Colonic mucosa (tissue), 4 donors: ENCODE data around the gene SLFNL1. TPM values are rescaled to one million over a fixed set of nuclear protein-coding genes. Genes with fewer than 3 reads are reported as not detected.

Experiments used
- DNase-seq: peaks from one replicate; pipeline ENCODE4 v3.0.0-alpha.2; 2020
- H3K27ac ChIP-seq: fragments of 200-600 bp; one replicate; pipeline ENCODE4 v1.8.0; 2021
- H3K27me3 ChIP-seq: fragments of 200-600 bp; one replicate; pipeline ENCODE4 v1.8.0; 2021
- H3K36me3 ChIP-seq: fragments of 200-600 bp; one replicate; pipeline ENCODE4 v1.8.0; 2021
- H3K4me1 ChIP-seq: fragments of 200-600 bp; one replicate; pipeline ENCODE4 v1.8.0; 2021; ENCODE audit warnings: mild to moderate bottlenecking
- H3K4me3 ChIP-seq: fragments of 200-600 bp; one replicate; pipeline ENCODE4 v1.8.0; 2021
- H3K9ac ChIP-seq, 2 donors: one replicate each; pipeline ENCODE4 v1.7.0; 2013; ENCODE audit warnings: control low read depth in 2 of 2, low read depth in 2 of 2, low read length in 2 of 2
- H3K9me3 ChIP-seq: fragments of 200-600 bp; one replicate; pipeline ENCODE4 v1.8.0; 2021
- intact Hi-C: fragments of 100-400 bp; cut with DNase I; formaldehyde crosslinking; loops from one replicate; pipeline ENCODE4 v1.14.1; 2022
- total RNA-seq, 2 donors: library from RNA; stranded (reverse); fragmentation: NEBNext Ultra II Directional in 1 of 2; extraction: Animal tissue kit (Norgen Biotek cat#: 25700) in 1 of 2; gene quantifications; one replicate each; pipeline ENCODE4 v1.2.1, GENCODE V29; 2021
- TF ChIP-seq, protein P1 (sequence below): fragments of 200-600 bp; IDR thresholded peaks from one replicate; pipeline ENCODE4 v1.8.0; 2022; ENCODE audit warnings: antibody characterized with exemption, mild to moderate bottlenecking
- donor health status: healthy.
- donor health status: DM: no; HTN: no; CAD: no.
- donor health status: DM: no; HTN: no; CAD: no.

SLFNL1 gene
- total RNA-seq, 2 donors from 2014 or later, result 0.27 to 0.30 TPM

DNA sequence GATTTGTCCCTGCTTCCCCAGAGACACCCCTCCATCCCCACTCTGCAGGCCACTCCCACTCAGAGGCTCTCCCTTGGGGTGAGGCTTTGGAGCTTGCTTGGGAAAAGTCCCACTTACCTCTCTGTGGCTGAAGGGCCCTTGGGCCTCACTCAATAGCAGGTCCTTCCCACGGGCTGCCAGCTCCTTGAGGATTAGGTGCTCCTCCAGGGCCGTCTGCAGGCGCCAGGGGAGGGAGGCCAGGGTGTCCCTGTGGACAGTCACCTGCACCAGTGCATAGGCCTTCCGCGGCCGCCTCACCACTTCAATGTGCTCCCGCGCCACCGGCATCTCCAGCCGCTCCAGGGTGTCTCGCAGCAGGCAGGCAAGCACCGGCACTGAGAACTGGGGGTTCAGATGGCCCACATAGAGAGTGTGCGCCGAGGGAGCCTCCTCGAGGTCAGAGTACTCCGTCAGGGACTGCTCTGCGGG lies 1.4 kb downstream of the SLFNL1 start:
- Histone ChIP-seq H3K36me3 (no peaks in the 10 kb centered on the region), H3K4me1 (no peaks in the 10 kb centered on the region), H3K9me3 (no peaks in the 10 kb centered on the region), H3K4me3 (no peak overlapping the region), H3K27ac (no peak overlapping the region), H3K27me3 (no peaks in the 10 kb centered on the region), H3K9ac (peak overlapping the region in 1 of 2 donors; percentile 35)
- intact Hi-C loops, result no loop called here
- TF ChIP-seq, protein P1, sequence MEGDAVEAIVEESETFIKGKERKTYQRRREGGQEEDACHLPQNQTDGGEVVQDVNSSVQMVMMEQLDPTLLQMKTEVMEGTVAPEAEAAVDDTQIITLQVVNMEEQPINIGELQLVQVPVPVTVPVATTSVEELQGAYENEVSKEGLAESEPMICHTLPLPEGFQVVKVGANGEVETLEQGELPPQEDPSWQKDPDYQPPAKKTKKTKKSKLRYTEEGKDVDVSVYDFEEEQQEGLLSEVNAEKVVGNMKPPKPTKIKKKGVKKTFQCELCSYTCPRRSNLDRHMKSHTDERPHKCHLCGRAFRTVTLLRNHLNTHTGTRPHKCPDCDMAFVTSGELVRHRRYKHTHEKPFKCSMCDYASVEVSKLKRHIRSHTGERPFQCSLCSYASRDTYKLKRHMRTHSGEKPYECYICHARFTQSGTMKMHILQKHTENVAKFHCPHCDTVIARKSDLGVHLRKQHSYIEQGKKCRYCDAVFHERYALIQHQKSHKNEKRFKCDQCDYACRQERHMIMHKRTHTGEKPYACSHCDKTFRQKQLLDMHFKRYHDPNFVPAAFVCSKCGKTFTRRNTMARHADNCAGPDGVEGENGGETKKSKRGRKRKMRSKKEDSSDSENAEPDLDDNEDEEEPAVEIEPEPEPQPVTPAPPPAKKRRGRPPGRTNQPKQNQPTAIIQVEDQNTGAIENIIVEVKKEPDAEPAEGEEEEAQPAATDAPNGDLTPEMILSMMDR, result no peak
- no peak for DNase-seq

DNA sequence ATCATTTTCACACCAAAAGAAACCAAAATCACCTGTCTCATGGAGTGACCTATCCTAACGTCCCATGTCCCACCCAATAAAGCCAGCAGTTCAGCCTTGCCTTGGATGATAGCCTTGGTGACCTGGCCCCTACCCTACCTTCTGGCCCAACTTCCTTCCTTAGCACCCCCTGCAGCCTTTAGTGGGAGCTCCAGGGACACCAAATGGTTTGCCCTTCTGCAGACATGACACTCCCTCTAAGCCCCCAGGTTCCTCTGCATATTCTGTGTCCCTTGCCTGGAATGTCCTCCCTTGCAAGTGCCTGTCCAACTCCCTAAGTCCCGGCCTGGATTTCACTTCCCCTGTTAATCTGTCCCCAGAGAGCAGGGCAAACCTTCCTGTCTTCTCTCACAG lies 2.2 kb downstream of the SLFNL1 start:
- H3K27ac ChIP-seq, result no peak overlapping the region
- DNase-seq, result no peak
- TF ChIP-seq, protein P1, result no peak
- H3K4me1 ChIP-seq, result no peaks in the 10 kb centered on the region
- no peak overlapping the region for H3K9ac ChIP-seq
- H3K4me3 ChIP-seq, result no peak overlapping the region
- no peaks in the 10 kb centered on the region for H3K27me3 ChIP-seq
- intact Hi-C loops, result no loop called here
- no peaks in the 10 kb centered on the region for H3K9me3 ChIP-seq
- H3K36me3 ChIP-seq, result no peaks in the 10 kb centered on the region

DNA sequence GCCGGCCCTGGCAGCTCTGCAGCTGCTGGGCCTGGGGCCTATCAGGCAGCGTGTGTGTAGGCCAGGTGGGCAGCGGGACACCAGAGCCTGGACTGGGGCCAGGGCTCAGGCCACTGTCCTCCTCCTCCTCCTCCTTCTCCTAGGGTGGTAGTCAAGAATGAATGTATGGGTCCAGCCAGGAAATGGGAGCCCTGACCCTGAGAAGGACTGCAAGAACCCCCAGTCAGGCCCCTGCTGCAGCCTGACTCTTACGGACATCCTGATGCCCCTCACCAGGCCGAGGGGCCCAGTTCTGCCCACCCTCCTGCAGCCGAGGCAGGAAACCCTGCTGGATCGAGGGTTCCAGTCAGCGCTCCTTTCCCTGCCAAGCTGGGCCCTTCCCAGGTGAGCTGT lies 3.5 kb downstream of the SLFNL1 start:
- no peak overlapping the region for H3K4me3 ChIP-seq
- H3K27ac ChIP-seq, result no peak overlapping the region
- H3K36me3 ChIP-seq, result no peaks in the 10 kb centered on the region
- no peak for DNase-seq
- H3K27me3 ChIP-seq, result no peaks in the 10 kb centered on the region
- H3K4me1 ChIP-seq, result no peaks in the 10 kb centered on the region
- TF ChIP-seq, protein P1, result no peak
- intact Hi-C loops, result no loop called here
- no peaks in the 10 kb centered on the region for H3K9me3 ChIP-seq
- H3K9ac ChIP-seq, result no peak overlapping the region

DNA sequence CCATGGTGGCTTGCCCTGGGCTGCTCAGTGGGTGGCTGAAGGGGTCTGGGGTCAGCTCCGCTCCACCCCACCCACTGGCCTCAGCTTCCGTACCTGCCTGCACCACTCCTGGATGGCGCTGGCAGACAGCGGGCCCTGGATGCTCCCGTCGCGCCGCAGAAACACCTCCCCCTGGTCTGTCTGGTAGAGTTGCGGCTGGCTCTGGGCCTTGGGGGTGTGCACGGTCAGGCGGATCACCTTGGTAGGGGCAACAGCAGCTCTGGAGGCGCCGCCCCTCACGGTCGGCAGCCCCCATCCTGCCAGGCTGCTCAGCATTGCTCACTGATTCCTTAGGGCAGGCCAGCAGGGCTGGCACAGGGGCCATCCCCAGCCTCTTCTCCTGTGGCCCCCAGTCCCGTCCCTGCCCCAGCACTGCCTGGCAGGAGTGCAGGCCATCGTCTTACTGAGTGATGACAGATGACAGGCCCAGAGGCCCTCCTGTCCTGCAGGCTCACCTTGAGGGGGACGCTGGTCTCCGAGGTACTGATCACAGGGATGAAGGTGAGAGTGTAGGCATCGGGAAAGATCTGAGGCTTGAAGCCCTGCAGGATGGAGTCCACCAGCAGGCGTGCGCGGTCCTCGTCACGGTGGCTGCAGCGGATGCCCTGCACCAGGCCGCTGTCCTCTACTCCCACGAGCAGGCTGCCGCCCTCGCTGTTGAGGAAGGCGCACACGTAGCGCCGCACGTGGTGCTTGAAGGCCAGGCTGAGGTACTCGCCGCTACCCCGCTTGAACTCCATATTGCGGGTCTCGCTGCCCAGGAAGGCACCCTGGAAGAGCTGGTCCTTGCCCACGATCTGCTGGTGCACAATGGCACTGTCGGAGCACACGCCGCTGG lies 4.1 kb downstream of the SLFNL1 start:
- H3K36me3 ChIP-seq, result peaks cover 4% of the 10 kb centered on the region
- TF ChIP-seq, protein P1, result no peak

DNA sequence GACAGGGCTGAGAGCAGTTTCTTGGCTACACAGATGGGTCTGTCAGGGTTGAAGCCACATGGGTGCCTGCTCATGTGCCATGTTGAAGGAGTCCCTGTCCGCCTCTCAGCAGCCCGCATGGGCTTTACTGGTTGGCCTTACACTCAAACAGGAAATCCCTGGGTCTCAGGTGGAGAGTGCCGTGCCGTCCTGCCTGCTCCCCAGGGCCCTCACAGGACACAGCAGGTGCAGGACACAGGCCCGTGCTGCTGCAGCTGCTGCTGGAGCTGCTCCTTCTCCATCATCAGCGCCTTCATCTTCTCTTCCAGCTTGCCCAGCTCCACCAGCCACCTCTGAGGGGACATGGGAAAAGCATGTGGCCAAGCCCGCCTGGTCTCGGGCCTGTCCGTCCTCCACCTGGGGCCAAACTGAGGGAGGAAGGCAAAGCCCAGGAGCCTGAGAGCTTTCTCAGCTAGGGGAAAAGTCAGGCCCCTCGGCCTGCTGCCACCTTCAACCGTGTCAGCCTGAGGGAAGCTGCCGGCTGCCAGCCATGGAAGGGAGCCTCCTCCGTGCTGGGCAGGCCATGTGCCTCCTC lies 5.5 kb downstream of the SLFNL1 start:
- H3K4me3 ChIP-seq, result no peak overlapping the region
- no peaks in the 10 kb centered on the region for H3K27me3 ChIP-seq
- no peak for DNase-seq
- no peaks in the 10 kb centered on the region for H3K9me3 ChIP-seq
- TF ChIP-seq, protein P1, result no peak
- H3K36me3 ChIP-seq, result peaks cover 4% of the 10 kb centered on the region
- H3K4me1 ChIP-seq, result no peaks in the 10 kb centered on the region
- intact Hi-C loops, result no loop called here
- no peak overlapping the region for H3K9ac ChIP-seq
- H3K27ac ChIP-seq, result no peak overlapping the region

More for the DNA sequence above, 4.1 kb downstream of the SLFNL1 start:
- H3K27ac ChIP-seq, result no peak overlapping the region
- H3K9me3 ChIP-seq, result no peaks in the 10 kb centered on the region
- H3K4me1 ChIP-seq, result no peaks in the 10 kb centered on the region
- DNase-seq, result no peak
- H3K27me3 ChIP-seq, result no peaks in the 10 kb centered on the region
- no peak overlapping the region for H3K4me3 ChIP-seq
- intact Hi-C loops, result no loop called here
- no peak overlapping the region for H3K9ac ChIP-seq
